CD4-positive, CD25-positive, alpha-beta regulatory T cell (primary cell): ENCODE measurements around the gene FGF3. TPM values are rescaled to one million over a fixed set of nuclear protein-coding genes. Genes with fewer than 3 reads are reported as not detected.

Experiments used
- ATAC-seq, 2 donors: fragments of 150-1000 bp; cut with Tn5 transposase; one replicate each; pipeline ENCODE4 v1.10.0; 2021; ENCODE audit warnings: low read depth in 2 of 2, moderate number of reproducible peaks in 2 of 2, moderate library complexity in 1 of 2
- DNase-seq, 3 donors: peaks; one replicate each; pipeline versions ENCODE4 v3.0.0 to v3.0.0-alpha.2; 2012 to 2022; ENCODE audit warnings: mixed read lengths in 1 of 3
- H3K27ac ChIP-seq: one replicate; pipeline ENCODE4 v1.7.0; 2013; ENCODE audit warnings: mild to moderate bottlenecking, low read length; ENCODE audit not compliant: insufficient read depth, poor library complexity, severe bottlenecking
- H3K27me3 ChIP-seq: one replicate; pipeline ENCODE4 v1.7.0; 2013; ENCODE audit warnings: low read length; ENCODE audit not compliant: control insufficient read depth, insufficient read depth
- H3K36me3 ChIP-seq: one replicate; pipeline ENCODE4 v1.7.0; 2013; ENCODE audit warnings: mild to moderate bottlenecking, low read length, moderate library complexity; ENCODE audit not compliant: control insufficient read depth, insufficient read depth
- H3K4me1 ChIP-seq: 2 replicates; pipeline ENCODE4 v1.7.0; 2013; ENCODE audit warnings: mild to moderate bottlenecking, low read length; ENCODE audit not compliant: insufficient read depth, control insufficient read depth, poor library complexity, severe bottlenecking
- H3K4me3 ChIP-seq: one replicate; pipeline ENCODE4 v1.7.0; 2013; ENCODE audit warnings: low read depth, mild to moderate bottlenecking, low read length, moderate library complexity
- H3K9me3 ChIP-seq, 2 experiments: 1 replicate in 1 of 2; 2 replicates in 1 of 2; pipeline ENCODE4 v1.7.0; 2013; ENCODE audit warnings: low read length in 2 of 2, mild to moderate bottlenecking in 1 of 2, moderate library complexity in 1 of 2; ENCODE audit not compliant: control insufficient read depth in 2 of 2
- H3K27ac Mint-ChIP-seq, 3 donors: one replicate each; pipeline ENCODE4 v1.8.0; 2020 to 2022; ENCODE audit warnings: mild to moderate bottlenecking in 3 of 3, mixed read lengths in 3 of 3, moderate library complexity in 2 of 3
- H3K27me3 Mint-ChIP-seq: one replicate; pipeline ENCODE4 v1.8.0; 2022; ENCODE audit warnings: mild to moderate bottlenecking, mixed read lengths
- H3K36me3 Mint-ChIP-seq: one replicate; pipeline ENCODE4 v1.8.0; 2020; ENCODE audit warnings: mixed read lengths
- H3K4me1 Mint-ChIP-seq, 4 donors: one replicate each; pipeline ENCODE4 v1.8.0; 2020 to 2022; ENCODE audit warnings: mixed read lengths in 4 of 4, mild to moderate bottlenecking in 1 of 4
- H3K4me3 Mint-ChIP-seq, 4 donors: one replicate each; pipeline ENCODE4 v1.8.0; 2020 to 2022; ENCODE audit warnings: mild to moderate bottlenecking in 4 of 4, mixed read lengths in 4 of 4, moderate library complexity in 3 of 4
- H3K9me3 Mint-ChIP-seq, 7 donors: one replicate each; pipeline ENCODE4 v1.8.0; 2020 to 2022; ENCODE audit warnings: mixed read lengths in 7 of 7, mild to moderate bottlenecking in 3 of 7, moderate library complexity in 2 of 7
- polyA plus RNA-seq, 4 donors: library from polyadenylated mRNA; unstranded; fragments of 300-500 nt; fragmentation: Illumina TruSeq; gene quantifications; one replicate each; pipeline ENCODE4 v1.2.3, GENCODE V29; 2021
- total RNA-seq: library from RNA; stranded (reverse); gene quantifications from one replicate; pipeline ENCODE4 v1.2.3, GENCODE V29; 2022

Gene FGF3
- total and polyA plus RNA-seq, 5 donors from 2014 or later, result not detected

DNA sequence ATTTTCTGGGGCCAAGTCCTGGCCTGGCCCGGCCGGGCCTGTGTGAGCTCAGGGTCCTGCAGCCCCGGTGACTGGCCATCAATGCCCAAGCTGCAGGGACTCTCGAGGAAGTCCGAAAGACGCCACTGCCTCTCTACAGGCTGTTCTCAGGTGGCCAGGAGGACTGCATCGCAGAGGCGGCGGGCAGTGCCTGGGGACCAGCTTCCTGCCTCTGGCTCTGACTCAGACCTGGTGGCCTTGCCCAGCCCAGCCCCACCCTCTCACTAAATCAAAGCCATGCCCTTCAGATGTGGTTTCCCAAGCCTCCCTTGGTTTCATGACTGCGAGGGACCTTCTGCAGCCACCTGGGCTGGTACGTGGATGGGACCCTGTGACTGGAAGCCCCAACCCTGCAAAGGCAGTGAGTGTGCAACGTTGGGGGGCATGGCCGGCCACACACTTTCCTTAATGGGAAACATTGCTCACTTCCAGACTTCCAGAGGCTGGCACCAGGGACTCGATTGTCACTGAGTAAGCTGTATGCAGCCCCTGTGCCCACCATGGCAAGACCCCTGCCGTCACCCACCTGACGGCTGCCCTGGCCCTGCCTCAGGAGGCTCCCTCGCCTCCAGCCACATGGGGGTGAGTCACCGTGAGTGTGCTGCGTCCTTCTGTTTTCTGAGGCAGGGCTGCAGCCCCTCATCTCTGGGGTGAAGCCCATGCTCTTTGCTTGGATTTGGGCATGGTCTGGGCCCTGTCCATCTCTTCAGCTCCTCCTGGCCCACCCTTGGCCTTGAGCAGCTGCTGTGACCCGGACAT, 6.0 kb upstream of the FGF3 start:
- H3K36me3 ChIP-seq, result no peaks in the 10 kb centered on the region
- ATAC-seq (no peak), DNase-seq (no peak)
- Mint-ChIP-seq H3K27ac (no peak overlapping the region), H3K9me3 (peaks cover 0 to 2% (median 0%) of the 10 kb centered on the region in 7 donors), H3K27me3 (peaks cover 13% of the 10 kb centered on the region), H3K4me1 (no peaks in the 10 kb centered on the region), H3K4me3 (no peak overlapping the region), H3K36me3 (no peaks in the 10 kb centered on the region)
- no peaks in the 10 kb centered on the region for H3K27me3 ChIP-seq
- H3K9me3 ChIP-seq, result no peaks in the 10 kb centered on the region
- H3K27ac ChIP-seq, result no peak overlapping the region
- no peaks in the 10 kb centered on the region for H3K4me1 ChIP-seq
- H3K4me3 ChIP-seq, result no peak overlapping the region

DNA sequence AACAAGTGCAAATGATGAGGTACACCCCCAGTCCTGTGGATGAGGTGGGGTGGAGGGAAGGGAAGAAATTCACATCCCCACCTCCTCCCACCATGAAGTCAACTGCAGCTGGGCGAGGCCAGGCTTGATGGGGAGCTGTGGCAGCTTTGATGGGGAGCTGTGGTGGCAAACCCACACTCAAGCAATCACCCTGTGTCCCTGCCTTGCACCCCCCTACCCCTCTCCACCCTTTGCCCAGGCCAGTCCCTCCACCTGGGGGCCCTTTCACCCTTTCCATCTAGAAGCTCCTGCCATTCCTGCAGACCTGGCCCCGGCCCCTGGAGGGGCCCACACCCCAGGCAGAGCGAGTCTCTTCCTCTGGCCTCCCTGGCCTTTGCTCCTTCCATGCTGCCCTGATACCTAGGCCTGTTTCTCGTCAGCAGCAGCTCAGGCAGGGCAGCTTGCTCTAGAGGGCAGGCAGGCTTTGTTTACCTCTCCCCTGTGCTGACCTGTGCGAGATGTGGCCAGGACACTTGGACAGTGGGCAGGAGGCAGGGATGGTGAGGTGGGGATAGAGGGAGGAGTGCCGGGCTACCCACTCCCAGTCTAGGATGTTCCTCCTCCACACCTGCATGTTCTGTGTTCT, 4.5 kb upstream of the FGF3 start:
- Mint-ChIP-seq H3K4me3 (no peak overlapping the region), H3K27me3 (peaks cover 22% of the 10 kb centered on the region), H3K4me1 (no peaks in the 10 kb centered on the region), H3K36me3 (no peaks in the 10 kb centered on the region), H3K27ac (peak overlapping the region in 1 of 3 donors; percentile 43), H3K9me3 (peaks cover 0 to 3% (median 0%) of the 10 kb centered on the region in 7 donors)
- Histone ChIP-seq H3K27ac (no peak overlapping the region), H3K36me3 (no peaks in the 10 kb centered on the region), H3K27me3 (no peaks in the 10 kb centered on the region), H3K4me1 (no peaks in the 10 kb centered on the region), H3K4me3 (no peak overlapping the region), H3K9me3 (no peaks in the 10 kb centered on the region)
- ATAC-seq (no peak), DNase-seq (no peak)

DNA sequence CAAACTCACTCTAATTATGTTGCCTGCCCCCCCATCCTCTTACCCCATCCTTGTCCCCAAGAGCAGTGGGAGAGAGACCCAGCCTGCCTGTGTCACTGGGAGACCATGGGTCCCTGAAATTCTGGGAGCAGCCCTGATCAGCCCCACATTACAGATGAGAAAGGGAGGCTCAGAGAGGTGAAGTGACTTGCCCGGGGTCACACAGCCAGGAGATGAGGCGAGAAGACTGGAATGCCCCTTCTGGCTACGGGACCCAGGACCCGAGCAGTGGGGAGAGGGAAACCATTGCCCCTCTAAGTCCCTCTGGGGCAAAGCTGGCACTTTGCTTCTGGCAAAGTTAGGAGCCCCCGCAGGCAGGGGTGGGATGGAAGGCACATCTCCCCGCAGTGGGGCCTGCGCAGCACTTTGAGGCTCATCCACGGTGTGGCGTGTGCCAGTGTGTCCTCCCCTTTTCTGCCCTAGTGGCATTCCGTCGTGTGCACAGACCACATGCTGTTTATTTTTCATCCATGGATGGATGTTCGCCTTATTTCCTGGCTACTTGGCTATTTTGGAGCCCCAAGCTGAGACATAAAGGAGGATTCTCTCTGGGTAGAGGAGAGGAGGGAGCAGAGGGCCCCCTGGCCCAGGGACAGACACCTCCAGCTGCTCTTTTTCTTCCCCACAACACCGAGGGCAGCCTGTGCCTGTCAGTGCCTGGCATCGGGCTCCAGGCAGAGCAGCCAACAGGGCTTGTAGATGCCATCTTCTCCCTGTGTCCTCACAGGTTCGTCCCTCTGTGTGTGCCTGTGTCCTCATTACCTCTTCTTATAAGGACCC, 3.7 kb upstream of the FGF3 start:
- no peaks in the 10 kb centered on the region for H3K4me1 Mint-ChIP-seq
- Histone ChIP-seq H3K36me3 (no peaks in the 10 kb centered on the region), H3K4me3 (no peak overlapping the region), H3K27me3 (no peaks in the 10 kb centered on the region), H3K9me3 (no peaks in the 10 kb centered on the region), H3K27ac (no peak overlapping the region), H3K4me1 (no peaks in the 10 kb centered on the region)
- ATAC-seq (no peak), DNase-seq (no peak)
- no peak overlapping the region for H3K27ac Mint-ChIP-seq
- H3K27me3 Mint-ChIP-seq, result peaks cover 22% of the 10 kb centered on the region
- H3K36me3 Mint-ChIP-seq, result no peaks in the 10 kb centered on the region
- H3K9me3 Mint-ChIP-seq, result peaks cover 0 to 3% (median 0%) of the 10 kb centered on the region in 7 donors
- H3K4me3 Mint-ChIP-seq, result no peak overlapping the region

DNA sequence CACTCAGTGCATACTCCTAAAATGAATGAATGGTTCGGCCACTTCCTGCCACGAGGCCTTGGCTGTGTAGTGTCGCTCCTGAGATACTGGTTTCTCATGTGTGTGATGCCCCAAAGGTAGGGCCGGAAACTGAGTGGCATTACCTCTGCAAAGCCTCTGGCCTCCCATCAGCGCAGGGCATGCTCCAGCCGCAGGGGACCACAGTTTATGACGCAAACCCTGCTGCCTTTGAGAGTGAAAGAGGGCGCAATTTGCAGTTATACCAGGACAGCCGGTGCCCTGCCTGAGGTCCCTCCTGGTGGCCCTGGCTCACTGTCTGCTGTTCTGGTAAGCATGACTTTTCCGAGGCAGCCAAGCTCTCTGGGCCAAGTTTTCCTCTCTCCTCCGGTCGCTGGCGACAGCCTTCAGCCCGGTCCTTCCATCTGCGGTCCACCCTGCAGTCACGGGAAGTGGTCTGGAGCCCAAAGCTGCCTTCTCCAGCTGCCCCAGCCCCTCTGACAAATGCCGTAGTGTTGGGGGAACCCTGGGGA, 2.4 kb upstream of the FGF3 start:
- H3K9me3 ChIP-seq, result no peaks in the 10 kb centered on the region
- peaks cover 0 to 3% (median 0%) of the 10 kb centered on the region in 7 donors for H3K9me3 Mint-ChIP-seq
- no peak overlapping the region for H3K4me3 Mint-ChIP-seq
- H3K27me3 Mint-ChIP-seq, result peaks cover 28% of the 10 kb centered on the region
- no peaks in the 10 kb centered on the region for H3K4me1 Mint-ChIP-seq
- DNase-seq (no peak), ATAC-seq (no peak)
- no peak overlapping the region for H3K4me3 ChIP-seq
- H3K27me3 ChIP-seq, result no peaks in the 10 kb centered on the region
- no peak overlapping the region for H3K27ac ChIP-seq
- no peaks in the 10 kb centered on the region for H3K36me3 ChIP-seq
- H3K36me3 Mint-ChIP-seq, result no peaks in the 10 kb centered on the region
- H3K27ac Mint-ChIP-seq, result no peak overlapping the region
- no peaks in the 10 kb centered on the region for H3K4me1 ChIP-seq

DNA sequence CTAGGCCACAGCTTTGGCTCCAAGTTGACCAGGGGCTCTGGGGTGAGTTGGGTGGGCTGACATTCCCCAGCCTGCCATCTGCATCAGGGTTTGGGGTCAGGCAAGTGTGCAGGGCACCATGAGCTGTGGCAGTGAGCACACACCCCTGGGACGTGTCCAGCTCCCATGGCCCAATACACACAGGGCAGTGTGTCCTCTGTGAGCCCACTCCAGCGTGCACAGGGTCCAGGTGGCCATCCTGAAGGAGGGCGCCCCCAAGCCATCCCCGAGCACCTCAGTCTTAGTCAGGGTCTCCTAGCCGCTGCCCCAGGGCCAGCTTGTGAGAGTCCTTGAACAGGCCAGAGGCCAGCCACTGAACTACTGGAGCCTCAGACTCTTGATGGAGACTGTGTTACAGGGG, 1.2 kb upstream of the FGF3 start:
- Mint-ChIP-seq H3K9me3 (peaks cover 0 to 3% (median 0%) of the 10 kb centered on the region in 7 donors), H3K36me3 (no peaks in the 10 kb centered on the region), H3K4me1 (no peaks in the 10 kb centered on the region), H3K27ac (no peak overlapping the region), H3K27me3 (peaks cover 37% of the 10 kb centered on the region), H3K4me3 (no peak overlapping the region)
- H3K4me3 ChIP-seq, result no peak overlapping the region
- no peaks in the 10 kb centered on the region for H3K4me1 ChIP-seq
- no peak overlapping the region for H3K27ac ChIP-seq
- H3K27me3 ChIP-seq, result no peaks in the 10 kb centered on the region
- ATAC-seq (no peak), DNase-seq (no peak)
- H3K9me3 ChIP-seq, result no peaks in the 10 kb centered on the region
- H3K36me3 ChIP-seq, result no peaks in the 10 kb centered on the region

DNA sequence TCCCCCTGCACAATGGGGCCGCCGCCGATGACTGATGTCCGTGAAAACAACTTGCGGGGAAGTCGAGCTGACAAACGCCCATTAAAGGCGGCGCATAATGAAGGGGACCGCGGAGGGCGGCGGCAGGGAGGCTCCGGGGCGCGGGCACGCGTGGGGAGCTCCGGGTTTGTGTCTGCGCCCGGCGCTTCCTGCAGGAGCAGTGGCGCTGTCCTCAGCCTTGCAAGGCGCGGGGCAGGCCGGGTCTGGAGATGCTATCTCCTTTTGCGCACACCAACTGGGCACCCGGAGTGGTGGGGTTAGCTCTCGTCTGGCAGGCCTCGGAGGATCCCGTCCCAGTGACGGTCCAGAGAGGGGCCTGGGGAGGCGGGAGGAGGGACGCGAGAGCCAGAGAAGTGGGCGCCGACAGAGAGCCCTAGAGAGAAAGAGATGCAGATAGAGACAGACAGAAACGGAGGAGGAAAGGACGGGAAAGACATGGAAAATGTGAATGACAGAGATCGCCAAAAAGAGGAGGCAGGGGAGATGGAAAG, 390 bp upstream of the FGF3 start:
- ATAC-seq (no peak), DNase-seq (no peak)
- H3K27ac ChIP-seq, result no peak overlapping the region
- H3K36me3 ChIP-seq, result no peaks in the 10 kb centered on the region
- no peaks in the 10 kb centered on the region for H3K4me1 Mint-ChIP-seq
- H3K9me3 ChIP-seq, result no peaks in the 10 kb centered on the region
- H3K36me3 Mint-ChIP-seq, result no peaks in the 10 kb centered on the region
- H3K9me3 Mint-ChIP-seq, result peaks cover 0 to 3% (median 0%) of the 10 kb centered on the region in 7 donors
- H3K27me3 Mint-ChIP-seq, result peaks cover 40% of the 10 kb centered on the region
- H3K27ac Mint-ChIP-seq, result no peak overlapping the region
- no peaks in the 10 kb centered on the region for H3K27me3 ChIP-seq
- no peaks in the 10 kb centered on the region for H3K4me1 ChIP-seq
- no peak overlapping the region for H3K4me3 ChIP-seq
- no peak overlapping the region for H3K4me3 Mint-ChIP-seq

DNA sequence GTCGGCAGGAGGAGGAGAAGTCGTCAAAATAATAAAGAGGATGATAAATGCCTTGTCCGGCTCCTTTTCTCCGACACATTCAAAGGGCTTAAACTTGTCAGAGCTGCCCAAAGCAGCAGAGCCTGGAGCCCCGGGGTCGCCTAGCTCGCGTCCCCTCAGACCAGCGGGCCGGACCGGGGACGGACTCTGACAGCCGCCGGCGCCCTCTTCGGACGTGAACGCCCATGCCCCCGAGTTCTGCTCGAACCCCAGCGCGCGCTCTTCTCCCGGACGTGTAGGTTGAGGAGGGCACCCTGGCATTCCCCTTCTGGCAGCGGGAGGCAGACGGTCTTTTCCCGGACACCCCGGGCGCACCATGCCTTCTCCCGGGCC, 999 bp downstream of the FGF3 start:
- ATAC-seq (no peak), DNase-seq (no peak)
- Mint-ChIP-seq H3K27ac (no peak overlapping the region), H3K4me1 (no peaks in the 10 kb centered on the region), H3K9me3 (peaks cover 0 to 6% (median 0%) of the 10 kb centered on the region in 7 donors), H3K27me3 (peaks cover 40% of the 10 kb centered on the region), H3K36me3 (no peaks in the 10 kb centered on the region), H3K4me3 (no peak overlapping the region)
- no peak overlapping the region for H3K27ac ChIP-seq
- no peak overlapping the region for H3K4me3 ChIP-seq
- no peaks in the 10 kb centered on the region for H3K27me3 ChIP-seq
- H3K9me3 ChIP-seq, result no peaks in the 10 kb centered on the region
- no peaks in the 10 kb centered on the region for H3K4me1 ChIP-seq
- H3K36me3 ChIP-seq, result no peaks in the 10 kb centered on the region
